SJCRH30 (cell line): ENCODE data around the gene LEP. TPM values are rescaled to one million over a fixed set of nuclear protein-coding genes. Genes with fewer than 3 reads are reported as not detected.

Source experiments
- DNase-seq, 2 experiments: peaks; one replicate each; pipeline ENCODE4 v3.0.0-alpha.2; 2015 to 2020
- H3K27ac ChIP-seq: fragments of 250-450 bp; sonication (Bioruptor Pico); 2 replicates; pipeline ENCODE4 v1.5.1; 2020; ENCODE audit warnings: mild to moderate bottlenecking, moderate library complexity
- H3K27me3 ChIP-seq: fragments of 250-450 bp; sonication (Bioruptor Pico); 2 replicates; pipeline ENCODE4 v1.5.1; 2020; ENCODE audit warnings: mild to moderate bottlenecking, moderate library complexity
- H3K36me3 ChIP-seq: fragments of 250-450 bp; sonication (Bioruptor Pico); 2 replicates; pipeline ENCODE4 v1.5.1; 2020; ENCODE audit warnings: mild to moderate bottlenecking, moderate library complexity
- H3K4me1 ChIP-seq: fragments of 250-450 bp; sonication (Bioruptor Pico); 2 replicates; pipeline ENCODE4 v1.5.1; 2020; ENCODE audit warnings: mild to moderate bottlenecking, moderate library complexity
- H3K4me3 ChIP-seq: fragments of 250-450 bp; sonication (Bioruptor Pico); 2 replicates; pipeline ENCODE4 v1.5.1; 2020; ENCODE audit warnings: mild to moderate bottlenecking, moderate library complexity
- H3K9me3 ChIP-seq: fragments of 250-450 bp; sonication (Bioruptor Pico); replicated peaks from 2 replicates; pipeline ENCODE4 v1.5.1; 2020; ENCODE audit warnings: mild to moderate bottlenecking, moderate library complexity
- total RNA-seq: library from RNA; depleted of rRNA; stranded (reverse); fragments of >200 nt; shearing (Covaris generic); gene quantifications from 2 replicates; pipeline ENCODE4 v1.2.3, GENCODE V29; 2014; rRNA removed

Gene LEP
- total RNA-seq, result not detected in 2 replicates

DNA sequence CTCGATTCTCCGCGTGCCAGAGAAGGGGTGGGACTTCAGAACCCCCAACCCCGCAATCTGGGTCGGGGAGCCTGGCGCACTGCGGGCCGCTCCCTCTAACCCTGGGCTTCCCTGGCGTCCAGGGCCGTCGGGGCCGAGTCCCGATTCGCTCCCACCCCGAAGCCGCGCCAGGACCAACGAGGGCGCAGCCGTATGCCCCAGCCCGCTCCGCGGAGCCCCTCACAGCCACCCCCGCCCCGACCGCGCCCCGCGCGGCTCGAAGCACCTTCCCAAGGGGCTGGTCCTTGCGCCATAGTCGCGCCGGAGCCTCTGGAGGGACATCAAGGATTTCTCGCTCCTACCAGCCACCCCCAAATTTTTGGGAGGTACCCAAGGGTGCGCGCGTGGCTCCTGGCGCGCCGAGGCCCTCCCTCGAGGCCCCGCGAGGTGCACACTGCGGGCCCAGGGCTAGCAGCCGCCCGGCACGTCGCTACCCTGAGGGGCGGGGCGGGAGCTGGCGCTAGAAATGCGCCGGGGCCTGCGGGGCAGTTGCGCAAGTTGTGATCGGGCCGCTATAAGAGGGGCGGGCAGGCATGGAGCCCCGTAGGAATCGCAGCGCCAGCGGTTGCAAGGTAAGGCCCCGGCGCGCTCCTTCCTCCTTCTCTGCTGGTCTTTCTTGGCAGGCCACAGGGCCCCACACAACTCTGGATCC, at the start of gene LEP:
TSS of gene LEP (plus strand) at position 583 of the 691 bp plus-strand sequence. CDS start 10,741 bp downstream, outside the sequence.
- Histone ChIP-seq H3K36me3 (no peaks in the 10 kb centered on the region), H3K4me1 (peaks cover 9% of the 10 kb centered on the region), H3K27ac (no peak within 1 kb of the TSS), H3K4me3 (no peak within 1 kb of the TSS), H3K27me3 (peaks cover 4% of the 10 kb centered on the region), H3K9me3 (no peaks in the 10 kb centered on the region)
- no peak for DNase-seq

DNA sequence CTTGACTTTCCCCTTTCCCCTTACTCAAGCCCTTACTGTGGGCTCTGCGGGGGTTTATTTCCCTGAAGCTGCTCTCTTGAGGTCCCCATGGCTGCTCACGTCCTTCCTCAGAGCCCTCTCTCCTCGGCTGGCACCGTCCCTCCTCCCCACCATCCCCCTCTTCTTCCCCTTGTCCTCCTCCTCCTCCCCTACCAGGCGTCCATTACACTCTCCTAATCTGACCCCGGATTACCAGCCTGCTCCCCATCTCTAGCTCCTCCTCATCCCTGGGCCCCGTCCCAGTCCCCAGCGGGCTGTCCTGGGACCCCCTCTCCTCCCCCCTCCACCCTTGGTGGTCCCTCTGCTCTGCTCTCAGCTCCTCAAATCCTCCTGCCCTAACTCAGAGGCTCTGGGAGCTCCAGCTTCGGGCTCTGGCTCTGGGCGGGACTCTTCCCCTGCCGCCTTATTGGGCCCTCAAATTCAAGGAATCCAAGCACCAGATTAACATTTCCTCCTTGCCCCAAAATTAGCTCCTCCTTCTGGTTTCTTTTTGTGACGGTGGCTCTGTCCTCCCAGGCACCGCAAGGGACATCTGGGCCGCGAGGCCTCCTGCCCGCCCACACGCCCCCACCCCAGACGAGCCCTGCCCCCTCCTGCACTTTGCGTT, 48.5 kb upstream of the LEP start:
- Histone ChIP-seq H3K27me3 (peaks cover 4% of the 10 kb centered on the region), H3K36me3 (peaks cover 2% of the 10 kb centered on the region; the same call in 1 of the 2 replicates), H3K27ac (no peak overlapping the region), H3K4me1 (no peaks in the 10 kb centered on the region), H3K4me3 (no peak overlapping the region), H3K9me3 (peaks cover 10% of the 10 kb centered on the region)
- DNase-seq, result no peak

DNA sequence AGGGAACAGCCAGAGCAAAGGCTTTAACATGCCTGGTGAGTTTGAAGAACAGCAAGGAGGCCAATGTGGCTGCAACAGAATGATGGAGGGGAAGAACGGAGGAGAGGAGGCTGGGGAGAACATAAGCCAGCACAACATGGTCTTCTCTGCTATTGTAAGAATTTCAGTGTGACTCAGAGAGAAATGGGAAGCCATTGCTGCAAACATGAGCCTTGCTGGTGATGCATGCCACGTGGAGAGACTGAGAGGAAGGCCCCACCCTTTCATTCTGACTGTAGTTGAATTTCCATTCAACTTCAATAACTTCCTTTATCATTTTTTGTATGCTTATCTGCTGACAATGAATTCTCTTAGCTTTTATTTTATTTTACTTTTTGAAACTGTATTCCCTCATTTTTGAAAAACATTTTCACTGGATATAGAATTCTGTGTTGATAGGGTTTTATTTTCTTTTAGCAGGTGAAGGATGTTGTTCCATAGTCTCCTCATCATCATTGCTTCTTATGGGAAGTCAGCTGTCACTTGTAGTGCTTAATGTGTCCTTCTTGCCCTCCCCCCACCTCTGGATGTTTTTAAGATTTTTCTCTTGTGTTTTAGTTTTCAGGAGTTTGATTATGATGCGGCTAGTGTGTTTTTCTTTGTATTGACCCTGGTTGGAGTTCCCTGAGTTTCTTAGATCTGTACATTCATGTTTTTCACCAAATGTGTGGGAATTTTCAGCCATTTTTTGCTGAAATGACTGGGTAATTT, 46.4 kb upstream of the LEP start:
- Histone ChIP-seq H3K36me3 (peaks cover 2% of the 10 kb centered on the region; the same call in 1 of the 2 replicates), H3K4me3 (no peak overlapping the region), H3K27me3 (peaks cover 2% of the 10 kb centered on the region; the same call in 1 of the 2 replicates), H3K27ac (no peak overlapping the region), H3K9me3 (peaks cover 10% of the 10 kb centered on the region), H3K4me1 (no peaks in the 10 kb centered on the region)
- DNase-seq, result no peak

DNA sequence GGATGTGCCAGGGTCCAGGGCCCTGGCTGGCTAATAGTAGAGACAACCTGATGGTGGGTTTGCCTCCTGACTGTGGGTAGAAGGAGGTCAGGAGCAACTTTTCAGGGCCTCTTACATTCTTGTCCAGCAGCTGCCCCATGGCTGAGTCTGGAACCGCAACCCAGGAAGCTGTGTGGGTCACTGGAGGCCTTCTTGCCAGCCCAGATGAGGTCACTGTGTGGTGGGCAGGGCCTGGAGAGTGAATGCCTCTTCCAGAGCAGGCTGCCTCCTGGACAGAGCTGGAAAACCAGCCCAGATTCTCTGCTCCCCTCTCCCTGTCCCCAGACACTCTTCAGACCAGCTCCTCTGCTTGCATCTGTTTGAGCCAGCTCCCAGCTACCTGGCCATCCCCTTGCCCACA, 43.5 kb upstream of the LEP start:
- peaks cover 2% of the 10 kb centered on the region; the same call in 1 of the 2 replicates for H3K36me3 ChIP-seq
- DNase-seq, result peak; percentile 19 to 27
- H3K4me1 ChIP-seq, result no peaks in the 10 kb centered on the region
- no peak overlapping the region for H3K4me3 ChIP-seq
- H3K27me3 ChIP-seq, result peaks cover 7% of the 10 kb centered on the region
- peaks cover 10% of the 10 kb centered on the region for H3K9me3 ChIP-seq
- H3K27ac ChIP-seq, result no peak overlapping the region

DNA sequence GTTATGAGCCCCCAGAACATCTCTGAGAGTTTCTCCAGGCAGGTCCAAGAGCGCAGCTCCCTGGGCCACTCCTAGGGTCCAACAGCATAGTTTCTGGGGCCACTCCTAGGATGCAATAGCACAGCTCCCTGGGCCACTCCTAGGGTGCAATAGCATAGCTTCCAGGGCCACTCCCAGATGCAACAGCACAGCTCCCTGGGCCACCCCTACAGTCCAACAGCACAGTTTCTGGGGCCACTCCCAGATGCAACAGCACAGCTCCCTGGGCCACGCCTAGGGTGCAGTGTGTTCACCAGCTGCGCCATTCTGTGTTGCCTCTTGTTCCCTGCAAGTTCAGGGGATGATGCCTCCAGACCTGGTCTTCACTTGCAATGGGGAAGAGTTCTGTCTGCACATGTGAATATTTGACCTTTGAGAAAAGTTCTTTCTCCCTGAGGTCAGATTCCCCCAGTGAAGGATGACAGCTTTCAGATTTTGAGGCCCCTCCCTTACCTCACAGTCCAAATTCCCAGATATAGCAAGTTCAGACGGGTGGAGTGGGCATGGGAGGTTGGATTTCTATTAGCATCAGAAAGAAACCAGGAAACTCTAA, 43.0 kb upstream of the LEP start:
- Histone ChIP-seq H3K27ac (no peak overlapping the region), H3K27me3 (peaks cover 7% of the 10 kb centered on the region), H3K9me3 (peaks cover 10% of the 10 kb centered on the region), H3K36me3 (peaks cover 2% of the 10 kb centered on the region; the same call in 1 of the 2 replicates), H3K4me3 (no peak overlapping the region), H3K4me1 (no peaks in the 10 kb centered on the region)
- DNase-seq, result no peak

DNA sequence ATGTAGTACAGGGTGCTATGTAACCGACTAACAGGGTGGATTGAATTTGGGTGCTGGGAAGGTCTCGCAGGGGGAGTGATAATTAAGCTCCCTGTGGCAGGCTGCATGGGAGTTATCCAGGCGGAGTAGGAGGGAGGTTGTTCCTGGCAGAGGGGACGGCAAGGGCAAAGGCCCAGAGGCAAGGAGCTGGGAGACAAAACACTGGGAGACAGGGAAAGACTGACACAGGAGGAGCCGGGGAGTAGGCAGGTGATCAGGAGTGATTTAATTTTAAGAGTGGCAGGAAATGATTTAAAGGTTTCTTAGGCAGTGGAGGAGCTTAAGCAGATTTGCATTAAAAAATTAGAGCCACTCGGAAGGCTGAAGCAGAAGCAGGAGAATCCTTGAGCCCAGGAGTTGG, 40.7 kb upstream of the LEP start:
- peaks cover 1% of the 10 kb centered on the region for H3K9me3 ChIP-seq
- H3K36me3 ChIP-seq, result no peaks in the 10 kb centered on the region
- H3K4me1 ChIP-seq, result no peaks in the 10 kb centered on the region
- H3K4me3 ChIP-seq, result no peak overlapping the region
- DNase-seq, result no peak
- peaks cover 7% of the 10 kb centered on the region for H3K27me3 ChIP-seq
- no peak overlapping the region for H3K27ac ChIP-seq

DNA sequence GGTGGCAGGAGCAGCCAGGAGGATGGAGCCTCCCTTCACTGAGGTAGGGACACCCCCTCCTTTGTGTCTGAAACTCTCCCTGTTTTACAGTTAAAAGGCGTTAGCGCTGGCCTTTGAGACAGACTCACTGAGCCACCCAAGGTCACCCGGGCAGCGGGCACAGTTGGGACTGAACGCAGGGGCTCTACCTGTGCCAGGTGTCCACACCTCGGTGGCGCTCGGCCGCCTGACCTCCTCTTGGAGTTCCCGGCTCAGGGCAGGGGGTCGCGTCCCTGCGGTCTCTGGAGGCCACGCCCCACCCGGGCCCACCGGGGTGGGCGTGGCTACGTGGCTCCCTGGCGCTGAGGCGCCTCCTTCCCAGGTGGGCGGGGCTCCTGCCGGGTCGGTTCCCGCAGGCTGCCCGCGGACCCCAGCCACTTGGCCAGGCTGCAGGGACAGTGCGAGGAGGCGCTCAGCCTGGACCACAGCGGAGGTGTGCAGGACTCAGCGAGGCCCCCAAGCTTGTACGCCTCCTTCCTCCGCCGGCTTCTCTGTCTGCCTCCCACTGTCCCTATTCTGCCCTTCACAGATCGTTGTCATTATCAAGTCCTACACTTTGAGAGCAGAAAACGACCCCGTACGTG, 39.9 kb upstream of the LEP start:
- H3K4me3 ChIP-seq, result no peak overlapping the region
- H3K27me3 ChIP-seq, result peaks cover 7% of the 10 kb centered on the region
- H3K36me3 ChIP-seq, result no peaks in the 10 kb centered on the region
- H3K4me1 ChIP-seq, result no peaks in the 10 kb centered on the region
- H3K9me3 ChIP-seq, result no peaks in the 10 kb centered on the region
- no peak overlapping the region for H3K27ac ChIP-seq
- no peak for DNase-seq

DNA sequence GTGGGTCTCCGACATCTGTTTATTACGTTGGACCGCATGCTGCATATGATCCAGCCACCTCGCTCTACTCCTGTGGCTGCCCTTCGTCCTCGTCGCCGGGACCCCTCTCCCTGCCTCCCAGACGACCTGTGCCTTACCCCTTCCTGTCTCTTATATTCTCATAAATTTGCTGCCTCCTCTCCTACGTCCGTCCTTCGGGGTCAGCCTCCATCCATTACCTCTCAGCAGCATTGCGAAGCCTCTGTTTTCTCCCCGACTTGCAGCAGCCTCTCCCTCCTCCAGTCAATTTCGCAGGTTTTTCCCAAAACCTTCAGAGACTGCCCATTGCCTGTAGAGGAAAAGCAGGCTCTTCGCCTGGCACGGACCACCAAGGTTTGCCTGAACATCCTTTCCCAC, 39.4 kb upstream of the LEP start:
- no peaks in the 10 kb centered on the region for H3K9me3 ChIP-seq
- no peak overlapping the region for H3K27ac ChIP-seq
- no peak overlapping the region for H3K4me3 ChIP-seq
- DNase-seq, result no peak
- peaks cover 7% of the 10 kb centered on the region for H3K27me3 ChIP-seq
- no peaks in the 10 kb centered on the region for H3K36me3 ChIP-seq
- no peaks in the 10 kb centered on the region for H3K4me1 ChIP-seq

DNA sequence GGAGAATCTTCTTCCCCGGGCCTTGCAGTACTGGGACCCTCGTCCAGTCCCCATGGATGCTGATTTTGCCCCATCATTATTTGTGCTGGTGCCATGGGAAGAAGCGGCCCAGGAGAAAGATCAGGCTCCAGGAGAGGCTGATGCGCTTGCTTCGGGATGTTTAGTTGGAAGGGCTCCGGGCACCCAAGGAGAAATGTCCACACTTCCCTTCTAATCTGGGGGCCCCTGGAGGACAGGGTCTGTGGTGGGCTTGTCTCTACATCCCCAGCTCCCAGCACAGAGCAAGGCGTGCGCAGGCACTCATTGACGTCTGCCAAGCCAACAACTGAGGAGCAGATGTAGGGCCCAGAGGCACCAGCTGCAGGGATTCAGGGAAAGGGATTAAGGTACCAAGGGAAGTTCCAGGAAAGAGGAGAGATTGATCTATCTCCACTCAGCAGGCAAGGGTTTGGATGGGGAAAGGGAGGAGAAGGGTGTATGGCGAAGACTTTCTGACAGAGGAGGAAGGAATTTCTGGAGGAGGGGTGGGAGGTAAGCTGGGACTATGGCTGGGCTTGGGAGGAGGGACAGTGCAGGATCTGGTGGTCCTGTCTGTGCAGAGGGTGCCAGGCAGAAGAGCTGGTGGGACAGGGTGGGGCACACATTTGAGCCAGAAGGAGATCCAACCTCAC, 38.7 kb upstream of the LEP start:
- Histone ChIP-seq H3K27me3 (peaks cover 7% of the 10 kb centered on the region), H3K4me1 (no peaks in the 10 kb centered on the region), H3K27ac (no peak overlapping the region), H3K9me3 (no peaks in the 10 kb centered on the region), H3K36me3 (no peaks in the 10 kb centered on the region), H3K4me3 (no peak overlapping the region)
- no peak for DNase-seq

DNA sequence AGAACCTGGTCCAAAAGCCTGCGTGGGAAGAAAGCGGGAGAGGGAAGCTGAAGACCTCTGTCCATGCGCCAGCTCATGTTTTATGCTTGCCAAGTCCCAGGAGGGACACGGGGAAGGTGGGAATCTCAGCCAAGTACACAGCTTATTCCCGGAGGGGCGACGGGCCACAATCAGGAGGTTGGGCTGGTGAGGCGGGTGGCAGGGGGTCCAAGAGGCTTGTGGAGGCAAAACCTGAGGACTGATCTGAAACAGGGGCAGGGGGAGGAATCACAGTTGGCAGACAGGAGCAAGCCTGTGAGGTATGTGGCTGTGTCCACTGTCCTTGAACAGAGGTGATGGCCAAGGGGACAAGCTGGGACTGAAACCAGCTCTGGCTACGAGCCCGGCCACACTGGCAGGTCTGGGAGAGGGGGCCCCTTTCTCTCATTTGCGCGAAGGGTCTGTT, 38.0 kb upstream of the LEP start:
- H3K4me1 ChIP-seq, result no peaks in the 10 kb centered on the region
- H3K27me3 ChIP-seq, result peaks cover 7% of the 10 kb centered on the region
- no peak overlapping the region for H3K27ac ChIP-seq
- H3K4me3 ChIP-seq, result no peak overlapping the region
- DNase-seq, result no peak
- H3K9me3 ChIP-seq, result no peaks in the 10 kb centered on the region
- no peaks in the 10 kb centered on the region for H3K36me3 ChIP-seq

DNA sequence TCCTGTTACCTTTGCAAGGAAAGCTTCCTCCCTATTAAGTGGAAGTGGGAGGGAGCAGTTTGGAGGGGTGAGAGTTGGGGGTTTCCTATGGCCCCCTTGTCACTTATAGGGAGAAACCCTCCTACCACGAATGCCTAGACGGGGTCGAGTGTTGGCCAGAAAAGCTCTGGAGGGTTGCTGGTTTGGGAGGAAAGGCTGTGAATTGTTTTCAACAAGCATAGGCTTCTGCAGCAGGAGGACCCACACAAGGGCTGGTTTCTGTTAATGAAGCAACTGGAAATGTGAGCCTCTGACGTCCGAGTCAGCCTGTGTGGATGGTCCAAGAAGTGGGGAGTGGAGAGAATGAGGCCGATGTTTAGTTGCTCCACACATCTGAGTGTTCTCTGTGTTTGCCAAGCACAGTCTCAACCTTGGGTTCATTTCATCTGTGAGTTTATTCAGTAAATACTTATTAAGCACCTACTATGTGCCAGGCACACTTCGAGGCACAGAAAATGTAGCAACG, 37.3 kb upstream of the LEP start:
- H3K9me3 ChIP-seq, result no peaks in the 10 kb centered on the region
- no peaks in the 10 kb centered on the region for H3K36me3 ChIP-seq
- DNase-seq, result no peak
- H3K27me3 ChIP-seq, result peaks cover 7% of the 10 kb centered on the region
- no peak overlapping the region for H3K4me3 ChIP-seq
- H3K27ac ChIP-seq, result no peak overlapping the region
- no peaks in the 10 kb centered on the region for H3K4me1 ChIP-seq

DNA sequence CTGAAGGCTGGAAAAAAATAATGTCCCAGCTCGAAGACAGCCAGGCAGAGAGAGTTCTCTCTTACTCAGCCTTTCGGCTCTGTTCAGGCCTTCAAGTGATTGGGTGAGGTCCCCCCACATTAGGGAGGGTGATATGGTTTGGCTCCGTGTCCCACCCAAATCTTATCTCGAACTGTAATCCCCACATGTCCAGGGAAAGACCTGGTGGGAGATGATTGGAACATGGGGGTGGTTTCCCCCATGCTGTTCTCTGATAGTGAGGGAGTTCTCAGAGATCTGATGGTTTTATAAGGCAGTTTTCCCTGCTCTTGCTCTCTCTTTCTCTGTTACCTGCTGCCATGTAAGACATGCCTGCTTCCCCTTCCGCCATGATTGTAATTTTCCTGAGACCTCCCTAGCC, 36.6 kb upstream of the LEP start:
- H3K4me3 ChIP-seq, result no peak overlapping the region
- DNase-seq, result no peak
- H3K27me3 ChIP-seq, result peaks cover 7% of the 10 kb centered on the region

DNA sequence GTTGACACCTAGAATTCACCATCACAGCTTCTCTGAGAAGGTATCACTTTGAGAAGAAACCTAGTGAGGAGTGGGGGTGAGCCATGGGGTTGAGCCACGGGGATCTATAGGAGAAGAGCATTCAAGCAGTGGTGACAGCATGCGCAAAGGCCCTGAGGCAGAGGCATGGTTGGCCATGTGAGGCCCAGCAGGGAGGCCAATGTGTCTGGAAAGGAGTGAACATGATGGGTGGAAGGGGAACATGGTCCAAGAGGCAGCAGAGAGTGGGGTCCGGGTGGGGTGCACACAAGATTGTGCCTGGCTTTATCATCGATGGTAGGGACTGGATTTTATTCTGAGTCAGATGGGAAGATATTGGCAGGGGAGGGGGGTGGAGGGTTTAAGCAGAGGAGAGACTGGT, 36.0 kb upstream of the LEP start:
- 0 out of 2 replicates have a peak, but pooled peaks cover 3% of the 10 kb centered on the region for H3K4me1 ChIP-seq
- H3K36me3 ChIP-seq, result no peaks in the 10 kb centered on the region
- H3K27me3 ChIP-seq, result peaks cover 3% of the 10 kb centered on the region
- H3K4me3 ChIP-seq, result no peak overlapping the region
- H3K9me3 ChIP-seq, result no peaks in the 10 kb centered on the region
- H3K27ac ChIP-seq, result no peak overlapping the region
- no peak for DNase-seq

More for the DNA sequence above, 36.6 kb upstream of the LEP start:
- no peak overlapping the region for H3K27ac ChIP-seq
- no peaks in the 10 kb centered on the region for H3K4me1 ChIP-seq
- H3K36me3 ChIP-seq, result no peaks in the 10 kb centered on the region
- no peaks in the 10 kb centered on the region for H3K9me3 ChIP-seq
